ENCODE data around the gene KRT1.

The KRT1 gene
- long read RNA-seq: 0 reads

- Histone ChIP-seq H3K27me3 (ENCODE audit: insufficient read depth, poor library complexity, severe bottlenecking) (peaks cover 13% of the 10 kb centered on the region), H3K4me3 (replicated peaks; ENCODE audit: insufficient read depth, low read length) (no peak within 1 kb of the TSS), H3K27ac (replicated peaks) (no peak within 1 kb of the TSS)
- no peak for DNase-seq (ENCODE audit: low read depth in 1 of 2, low spot score in 1 of 2)
- TF ChIP-seq POLR2AphosphoS5 (IDR thresholded peaks at IDR 0.05; ENCODE audit: low read depth): no peak
- TF ChIP-seq REST (IDR thresholded peaks at IDR 0.05; ENCODE audit: insufficient replicate concordance, low read depth): no peak
- TF ChIP-seq SPI1 (IDR thresholded peaks at IDR 0.05; ENCODE audit: borderline replicate concordance, low read depth): no peak
- no peak for TF ChIP-seq CTCF (IDR thresholded peaks at IDR 0.05; ENCODE audit: insufficient read depth, low read length)
- TF ChIP-seq GABPA (IDR thresholded peaks at IDR 0.05; ENCODE audit: low read depth): no peak
Observed at GRCh38 chr12:52680363-52680762, at the start of gene KRT1. TSS of gene KRT1 (minus strand) at chr12:52680407. CDS start at chr12:52680348, 59 bp downstream.

- Histone ChIP-seq H3K27me3 (ENCODE audit: insufficient read depth, poor library complexity, severe bottlenecking) (no peaks in the 10 kb centered on the region), H3K27ac (replicated peaks) (no peak overlapping the region), H3K4me3 (replicated peaks; ENCODE audit: insufficient read depth, low read length) (no peak overlapping the region)
- DNase-seq (ENCODE audit: low read depth in 1 of 2, low spot score in 1 of 2): no peak
- TF ChIP-seq CTCF (IDR thresholded peaks at IDR 0.05; ENCODE audit: insufficient read depth, low read length): no peak
- TF ChIP-seq SPI1 (IDR thresholded peaks at IDR 0.05; ENCODE audit: borderline replicate concordance, low read depth): no peak
- TF ChIP-seq REST (IDR thresholded peaks at IDR 0.05; ENCODE audit: insufficient replicate concordance, low read depth): no peak
- TF ChIP-seq GABPA (IDR thresholded peaks at IDR 0.05; ENCODE audit: low read depth): no peak
- TF ChIP-seq POLR2AphosphoS5 (IDR thresholded peaks at IDR 0.05; ENCODE audit: low read depth): no peak
Observed at GRCh38 chr12:52729147-52729546, 48.9 kb upstream of the KRT1 start.

GRCh38 chr12:52728374-52728773, 48.2 kb upstream of the KRT1 start:
- TF ChIP-seq REST (IDR thresholded peaks at IDR 0.05; ENCODE audit: insufficient replicate concordance, low read depth) (no peak), CTCF (IDR thresholded peaks at IDR 0.05; ENCODE audit: insufficient read depth, low read length) (no peak), SPI1 (IDR thresholded peaks at IDR 0.05; ENCODE audit: borderline replicate concordance, low read depth) (no peak), POLR2AphosphoS5 (IDR thresholded peaks at IDR 0.05; ENCODE audit: low read depth) (no peak), GABPA (IDR thresholded peaks at IDR 0.05; ENCODE audit: low read depth) (no peak)
- no peak overlapping the region for H3K27ac ChIP-seq (replicated peaks)
- no peaks in the 10 kb centered on the region for H3K27me3 ChIP-seq (ENCODE audit: insufficient read depth, poor library complexity, severe bottlenecking)
- no peak for DNase-seq (ENCODE audit: low read depth in 1 of 2, low spot score in 1 of 2)
- H3K4me3 ChIP-seq (replicated peaks; ENCODE audit: insufficient read depth, low read length): no peak overlapping the region

Measured in HL-60 (cell line).